ENCODE results near the gene GPD1L.

GPD1L gene

GRCh38 chr3:32181796-32182195 is 75.4 kb downstream of the GPD1L start:
- Histone ChIP-seq H3K4ac (ENCODE audit: low read depth in 1 of 2, low read length in 2 of 2) (no peak overlapping the region), H3K36me3 (ENCODE audit: control insufficient read depth in 1 of 2, insufficient read depth in 2 of 2, low read depth in 1 of 2, low read length in 2 of 2) (no peaks in the 10 kb centered on the region), H3K4me2 (ENCODE audit: low read length, poor library complexity, severe bottlenecking) (no peak overlapping the region), H3K9me3 (ENCODE audit: control insufficient read depth, low read length) (no peaks in the 10 kb centered on the region), H3K27ac (ENCODE audit: low read length, poor library complexity, severe bottlenecking) (no peak overlapping the region), H4K8ac (ENCODE audit: low read length) (no peak overlapping the region), H3K4me1 (ENCODE audit: control insufficient read depth, insufficient read depth, low read depth, low read length) (peaks cover 2% of the 10 kb centered on the region), H3K9ac (ENCODE audit: low read length) (no peak overlapping the region), H3K14ac (ENCODE audit: low read length in 2 of 2) (no peak overlapping the region), H4K91ac (ENCODE audit: low read length) (no peak overlapping the region), H2AK5ac (ENCODE audit: low read length, severe bottlenecking) (no peak overlapping the region), H3K79me1 (replicated peaks; ENCODE audit: low read length, poor library complexity, severe bottlenecking) (no peaks in the 10 kb centered on the region), H2BK5ac (ENCODE audit: low read depth, low read length, poor library complexity, severe bottlenecking) (no peak overlapping the region), H3K27me3 (ENCODE audit: control insufficient read depth in 1 of 2, insufficient read depth in 1 of 2, low read length in 2 of 2) (peaks cover 0 to 16% of the 10 kb centered on the region in 2 experiments), H2BK15ac (ENCODE audit: low read depth, poor library complexity, severe bottlenecking) (no peak overlapping the region), H3K4me3 (ENCODE audit: insufficient read depth in 1 of 2, low read depth in 1 of 2, low read length in 2 of 2) (no peak overlapping the region), H3K23ac (ENCODE audit: low read length in 2 of 2) (no peak overlapping the region), H3K18ac (ENCODE audit: low read depth in 1 of 2, low read length in 2 of 2) (no peak overlapping the region), H2BK120ac (ENCODE audit: low read depth, low read length) (no peak overlapping the region), H2AFZ (ENCODE audit: low read depth, low read length) (no peak overlapping the region), H2BK12ac (ENCODE audit: low read length in 2 of 2) (no peak overlapping the region)
- WGBS, result 88% methylated on average over 4 of the region's 6 CpGs
- DNase-seq, result no peak

- Histone ChIP-seq H3K27ac (ENCODE audit: low read length, poor library complexity, severe bottlenecking) (no peak overlapping the region), H2BK5ac (ENCODE audit: low read depth, low read length, poor library complexity, severe bottlenecking) (no peak overlapping the region), H3K27me3 (ENCODE audit: control insufficient read depth in 1 of 2, insufficient read depth in 1 of 2, low read length in 2 of 2) (peaks cover 0 to 16% of the 10 kb centered on the region in 2 experiments), H3K4me2 (ENCODE audit: low read length, poor library complexity, severe bottlenecking) (no peak overlapping the region), H4K8ac (ENCODE audit: low read length) (no peak overlapping the region), H3K18ac (ENCODE audit: low read depth in 1 of 2, low read length in 2 of 2) (no peak overlapping the region), H3K36me3 (ENCODE audit: control insufficient read depth in 1 of 2, insufficient read depth in 2 of 2, low read depth in 1 of 2, low read length in 2 of 2) (no peaks in the 10 kb centered on the region), H3K4me3 (ENCODE audit: insufficient read depth in 1 of 2, low read depth in 1 of 2, low read length in 2 of 2) (no peak overlapping the region), H3K14ac (ENCODE audit: low read length in 2 of 2) (no peak overlapping the region), H2AK5ac (ENCODE audit: low read length, severe bottlenecking) (no peak overlapping the region), H3K9me3 (ENCODE audit: control insufficient read depth, low read length) (no peaks in the 10 kb centered on the region), H2BK15ac (ENCODE audit: low read depth, poor library complexity, severe bottlenecking) (no peak overlapping the region), H4K91ac (ENCODE audit: low read length) (no peak overlapping the region), H3K9ac (ENCODE audit: low read length) (no peak overlapping the region), H2BK12ac (ENCODE audit: low read length in 2 of 2) (no peak overlapping the region), H3K79me1 (replicated peaks; ENCODE audit: low read length, poor library complexity, severe bottlenecking) (no peaks in the 10 kb centered on the region), H2BK120ac (ENCODE audit: low read depth, low read length) (no peak overlapping the region), H3K4ac (ENCODE audit: low read depth in 1 of 2, low read length in 2 of 2) (no peak overlapping the region), H3K4me1 (ENCODE audit: control insufficient read depth, insufficient read depth, low read depth, low read length) (no peaks in the 10 kb centered on the region), H3K23ac (ENCODE audit: low read length in 2 of 2) (no peak overlapping the region), H2AFZ (ENCODE audit: low read depth, low read length) (no peak overlapping the region)
- DNase-seq, result no peak
- WGBS, result 88% methylated on average over 2 of the region's 3 CpGs
Observed at GRCh38 chr3:32184187-32184730, 77.8 kb downstream of the GPD1L start.

GRCh38 chr3:32186097-32186496 is 79.7 kb downstream of the GPD1L start:
- no peak for DNase-seq
- Histone ChIP-seq H3K4me2 (ENCODE audit: low read length, poor library complexity, severe bottlenecking) (no peak overlapping the region), H4K91ac (ENCODE audit: low read length) (no peak overlapping the region), H3K4ac (ENCODE audit: low read depth in 1 of 2, low read length in 2 of 2) (no peak overlapping the region), H3K27me3 (ENCODE audit: control insufficient read depth in 1 of 2, insufficient read depth in 1 of 2, low read length in 2 of 2) (peaks cover 0 to 14% of the 10 kb centered on the region in 2 experiments), H3K36me3 (ENCODE audit: control insufficient read depth in 1 of 2, insufficient read depth in 2 of 2, low read depth in 1 of 2, low read length in 2 of 2) (no peaks in the 10 kb centered on the region), H2AK5ac (ENCODE audit: low read length, severe bottlenecking) (no peak overlapping the region), H3K27ac (ENCODE audit: low read length, poor library complexity, severe bottlenecking) (no peak overlapping the region), H3K79me1 (replicated peaks; ENCODE audit: low read length, poor library complexity, severe bottlenecking) (no peaks in the 10 kb centered on the region), H2AFZ (ENCODE audit: low read depth, low read length) (peak overlapping the region; percentile 49), H2BK12ac (ENCODE audit: low read length in 2 of 2) (no peak overlapping the region), H2BK5ac (ENCODE audit: low read depth, low read length, poor library complexity, severe bottlenecking) (no peak overlapping the region), H3K18ac (ENCODE audit: low read depth in 1 of 2, low read length in 2 of 2) (no peak overlapping the region), H3K4me3 (ENCODE audit: insufficient read depth in 1 of 2, low read depth in 1 of 2, low read length in 2 of 2) (no peak overlapping the region), H2BK120ac (ENCODE audit: low read depth, low read length) (no peak overlapping the region), H2BK15ac (ENCODE audit: low read depth, poor library complexity, severe bottlenecking) (no peak overlapping the region), H3K23ac (ENCODE audit: low read length in 2 of 2) (no peak overlapping the region), H3K14ac (ENCODE audit: low read length in 2 of 2) (no peak overlapping the region), H4K8ac (ENCODE audit: low read length) (no peak overlapping the region), H3K9me3 (ENCODE audit: control insufficient read depth, low read length) (no peaks in the 10 kb centered on the region), H3K4me1 (ENCODE audit: control insufficient read depth, insufficient read depth, low read depth, low read length) (no peaks in the 10 kb centered on the region), H3K9ac (ENCODE audit: low read length) (no peak overlapping the region)
- 88% methylated on average over 4 of the region's 4 CpGs for WGBS

- no peak overlapping the region for H2BK120ac ChIP-seq (ENCODE audit: low read depth, low read length)
- H3K4me3 ChIP-seq (ENCODE audit: insufficient read depth in 1 of 2, low read depth in 1 of 2, low read length in 2 of 2), result no peak overlapping the region
- H2AFZ ChIP-seq (ENCODE audit: low read depth, low read length), result no peak overlapping the region
- WGBS, result 88% methylated on average over 2 of the region's 2 CpGs
- H2BK5ac ChIP-seq (ENCODE audit: low read depth, low read length, poor library complexity, severe bottlenecking), result no peak overlapping the region
- no peak overlapping the region for H2BK15ac ChIP-seq (ENCODE audit: low read depth, poor library complexity, severe bottlenecking)
- no peak overlapping the region for H3K18ac ChIP-seq (ENCODE audit: low read depth in 1 of 2, low read length in 2 of 2)
- no peaks in the 10 kb centered on the region for H3K4me1 ChIP-seq (ENCODE audit: control insufficient read depth, insufficient read depth, low read depth, low read length)
- H4K8ac ChIP-seq (ENCODE audit: low read length), result no peak overlapping the region
- H3K23ac ChIP-seq (ENCODE audit: low read length in 2 of 2), result no peak overlapping the region
- H3K14ac ChIP-seq (ENCODE audit: low read length in 2 of 2), result no peak overlapping the region
- H3K27ac ChIP-seq (ENCODE audit: low read length, poor library complexity, severe bottlenecking), result no peak overlapping the region
- H3K4ac ChIP-seq (ENCODE audit: low read depth in 1 of 2, low read length in 2 of 2), result no peak overlapping the region
- DNase-seq, result no peak
- H3K4me2 ChIP-seq (ENCODE audit: low read length, poor library complexity, severe bottlenecking), result no peak overlapping the region
- H3K27me3 ChIP-seq (ENCODE audit: control insufficient read depth in 1 of 2, insufficient read depth in 1 of 2, low read length in 2 of 2), result peaks cover 0 to 9% of the 10 kb centered on the region in 2 experiments
- no peak overlapping the region for H2BK12ac ChIP-seq (ENCODE audit: low read length in 2 of 2)
- H3K9ac ChIP-seq (ENCODE audit: low read length), result no peak overlapping the region
- no peak overlapping the region for H4K91ac ChIP-seq (ENCODE audit: low read length)
- H3K9me3 ChIP-seq (ENCODE audit: control insufficient read depth, low read length), result no peaks in the 10 kb centered on the region
- no peak overlapping the region for H2AK5ac ChIP-seq (ENCODE audit: low read length, severe bottlenecking)
- H3K36me3 ChIP-seq (ENCODE audit: control insufficient read depth in 1 of 2, insufficient read depth in 2 of 2, low read depth in 1 of 2, low read length in 2 of 2), result no peaks in the 10 kb centered on the region
- H3K79me1 ChIP-seq (replicated peaks; ENCODE audit: low read length, poor library complexity, severe bottlenecking), result no peaks in the 10 kb centered on the region
Observed at GRCh38 chr3:32186876-32187275, 80.5 kb downstream of the GPD1L start.
